Kidney epithelial cell (primary cell): ENCODE measurements around the gene HOXA1. TPM values are rescaled to one million over a fixed set of nuclear protein-coding genes. Genes with fewer than 3 reads are reported as not detected.

Experiments
- DNase-seq: peaks from one replicate; pipeline ENCODE4 v3.0.0-alpha.2; 2010; ENCODE audit warnings: low read depth
- H3K27me3 ChIP-seq: 2 replicates; pipeline ENCODE4 v1.6.0; 2011; ENCODE audit warnings: low read length; ENCODE audit not compliant: control insufficient read depth, insufficient read depth
- H3K36me3 ChIP-seq: 2 replicates; pipeline ENCODE4 v1.5.1; 2011; ENCODE audit warnings: low read length; ENCODE audit not compliant: control insufficient read depth, insufficient read depth
- H3K4me3 ChIP-seq: 2 replicates; pipeline ENCODE4 v1.5.1; 2011; ENCODE audit warnings: low read depth, mild to moderate bottlenecking, control low read depth, low read length
- total RNA-seq: library from RNA; depleted of rRNA; stranded (reverse); fragments of >200 nt; gene quantifications from 2 replicates; pipeline ENCODE4 v1.2.3, GENCODE V29; 2015
- TF ChIP-seq, protein P1 (sequence below): IDR thresholded peaks from 2 replicates; pipeline ENCODE4 v1.5.1; 2011; ENCODE audit warnings: mild to moderate bottlenecking, moderate library complexity, low read length, control low read depth, inconsistent platforms; ENCODE audit not compliant: insufficient read depth, poor library complexity, severe bottlenecking

HOXA1 gene
- total RNA-seq, 1 donor from 2014 or later: 4.3 TPM

DNA sequence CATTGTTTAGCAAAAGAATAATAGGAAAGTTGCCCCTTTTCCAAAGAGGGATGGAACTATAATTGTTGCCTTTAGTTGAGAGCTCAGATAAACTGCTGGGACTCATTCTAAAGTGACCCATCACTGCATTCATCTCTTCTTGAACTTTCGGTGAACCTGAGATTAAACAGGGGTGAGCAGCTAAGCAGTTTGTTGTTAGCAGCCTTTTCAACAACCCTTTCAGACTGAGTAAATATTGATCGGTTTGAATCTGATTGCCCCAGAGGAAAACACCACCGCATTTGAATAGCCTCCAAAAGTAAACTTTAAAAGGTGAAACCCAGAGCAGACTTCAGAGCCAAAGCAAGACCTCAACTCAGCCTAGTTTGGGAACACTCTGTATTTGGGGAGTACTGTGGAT lies 4.7 kb downstream of the HOXA1 start:
- Histone ChIP-seq H3K36me3 (no peaks in the 10 kb centered on the region), H3K27me3 (peaks cover 11% of the 10 kb centered on the region), H3K4me3 (no peak overlapping the region)
- no peak for DNase-seq
- TF ChIP-seq, protein P1, sequence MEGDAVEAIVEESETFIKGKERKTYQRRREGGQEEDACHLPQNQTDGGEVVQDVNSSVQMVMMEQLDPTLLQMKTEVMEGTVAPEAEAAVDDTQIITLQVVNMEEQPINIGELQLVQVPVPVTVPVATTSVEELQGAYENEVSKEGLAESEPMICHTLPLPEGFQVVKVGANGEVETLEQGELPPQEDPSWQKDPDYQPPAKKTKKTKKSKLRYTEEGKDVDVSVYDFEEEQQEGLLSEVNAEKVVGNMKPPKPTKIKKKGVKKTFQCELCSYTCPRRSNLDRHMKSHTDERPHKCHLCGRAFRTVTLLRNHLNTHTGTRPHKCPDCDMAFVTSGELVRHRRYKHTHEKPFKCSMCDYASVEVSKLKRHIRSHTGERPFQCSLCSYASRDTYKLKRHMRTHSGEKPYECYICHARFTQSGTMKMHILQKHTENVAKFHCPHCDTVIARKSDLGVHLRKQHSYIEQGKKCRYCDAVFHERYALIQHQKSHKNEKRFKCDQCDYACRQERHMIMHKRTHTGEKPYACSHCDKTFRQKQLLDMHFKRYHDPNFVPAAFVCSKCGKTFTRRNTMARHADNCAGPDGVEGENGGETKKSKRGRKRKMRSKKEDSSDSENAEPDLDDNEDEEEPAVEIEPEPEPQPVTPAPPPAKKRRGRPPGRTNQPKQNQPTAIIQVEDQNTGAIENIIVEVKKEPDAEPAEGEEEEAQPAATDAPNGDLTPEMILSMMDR: no peak

DNA sequence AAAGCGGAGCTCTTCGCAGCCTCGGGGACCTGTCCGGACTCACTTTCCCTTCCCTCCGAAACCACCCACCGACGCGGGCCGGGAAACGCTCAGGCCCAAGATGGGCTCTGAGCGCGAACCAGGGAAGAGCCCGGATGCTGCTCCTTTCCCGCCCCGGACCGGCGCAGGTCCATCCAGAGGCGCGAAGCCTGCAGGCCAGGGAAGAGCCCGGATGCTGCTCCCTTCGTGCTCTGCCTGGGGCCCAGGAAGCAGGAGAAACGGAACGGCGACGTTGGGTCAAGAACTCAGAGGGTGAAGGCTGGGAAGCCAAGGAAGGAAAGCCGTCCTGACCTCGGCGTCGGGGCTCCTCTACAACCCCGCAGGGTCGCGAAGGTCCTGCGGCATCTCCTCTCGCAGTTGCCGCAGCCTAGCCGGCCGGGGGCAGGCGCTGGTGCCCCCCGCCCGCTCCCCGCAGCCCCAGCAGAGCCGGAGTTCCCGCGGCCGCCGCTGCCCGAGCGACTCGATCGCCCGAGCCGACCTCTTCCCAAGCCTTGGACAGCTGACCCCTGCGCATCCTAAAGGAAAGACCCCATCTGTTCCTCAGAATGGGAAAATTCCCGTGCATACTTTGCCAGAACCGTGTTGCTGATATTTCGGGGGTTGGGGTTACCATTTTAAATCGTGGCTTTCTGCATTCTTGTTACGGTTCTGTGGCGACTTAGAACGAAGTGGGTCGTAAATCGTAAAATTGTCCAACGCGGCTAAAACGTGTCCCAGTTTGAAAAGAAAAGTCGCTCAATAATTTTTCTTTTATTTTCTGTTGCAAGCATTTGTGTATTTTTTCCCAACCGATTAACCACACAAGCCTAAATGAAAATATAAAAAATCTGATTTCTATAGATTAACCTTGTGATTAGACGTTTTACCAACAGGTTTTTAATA lies 7.5 kb downstream of the HOXA1 start:
- peak overlapping the region; percentile 20 for H3K4me3 ChIP-seq
- TF ChIP-seq, protein P1: no peak
- peaks cover 11% of the 10 kb centered on the region for H3K27me3 ChIP-seq
- no peak for DNase-seq
- H3K36me3 ChIP-seq: no peaks in the 10 kb centered on the region

DNA sequence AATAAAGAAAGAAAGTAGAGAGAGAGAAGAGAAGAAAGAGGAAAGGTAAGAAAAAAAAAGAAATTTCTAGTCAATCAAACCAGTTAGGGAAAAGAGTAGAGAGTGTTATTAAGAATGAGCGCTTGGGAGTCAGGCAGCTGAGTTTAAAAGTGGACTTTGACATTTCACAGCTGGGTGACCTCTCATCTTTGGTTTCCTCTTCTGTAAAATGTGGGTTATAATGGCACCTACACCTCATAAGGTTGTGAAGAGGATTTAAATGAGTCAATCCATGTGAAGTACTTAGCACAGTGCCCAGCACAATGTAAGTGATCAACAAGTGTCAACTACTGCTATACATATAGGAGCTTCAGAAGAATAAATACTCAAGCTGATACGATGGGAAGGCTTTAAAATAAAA lies 12.2 kb downstream of the HOXA1 start:
- TF ChIP-seq, protein P1: no peak
- Histone ChIP-seq H3K36me3 (no peaks in the 10 kb centered on the region), H3K27me3 (peaks cover 11% of the 10 kb centered on the region), H3K4me3 (no peak overlapping the region)
- DNase-seq: no peak

DNA sequence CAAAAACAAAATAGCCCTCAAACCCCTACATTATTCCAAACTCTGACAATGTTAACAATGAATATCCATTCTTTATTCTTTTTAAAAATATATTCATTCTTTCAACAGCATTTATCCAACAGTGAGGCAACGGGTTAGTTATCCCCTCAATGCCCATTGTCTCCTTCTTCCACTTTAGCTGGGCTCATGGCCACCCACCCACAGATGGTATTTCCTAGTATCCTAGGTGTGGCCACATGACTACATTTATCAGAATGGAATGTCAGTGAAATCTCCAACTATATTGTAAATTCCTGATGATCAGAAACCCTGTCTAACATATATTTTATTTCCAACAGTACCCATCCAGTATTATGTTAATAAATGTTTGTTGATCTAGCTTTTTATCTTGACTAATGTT lies 13.6 kb downstream of the HOXA1 start:
- TF ChIP-seq, protein P1: no peak
- Histone ChIP-seq H3K4me3 (no peak overlapping the region), H3K36me3 (no peaks in the 10 kb centered on the region), H3K27me3 (no peaks in the 10 kb centered on the region)
- no peak for DNase-seq

DNA sequence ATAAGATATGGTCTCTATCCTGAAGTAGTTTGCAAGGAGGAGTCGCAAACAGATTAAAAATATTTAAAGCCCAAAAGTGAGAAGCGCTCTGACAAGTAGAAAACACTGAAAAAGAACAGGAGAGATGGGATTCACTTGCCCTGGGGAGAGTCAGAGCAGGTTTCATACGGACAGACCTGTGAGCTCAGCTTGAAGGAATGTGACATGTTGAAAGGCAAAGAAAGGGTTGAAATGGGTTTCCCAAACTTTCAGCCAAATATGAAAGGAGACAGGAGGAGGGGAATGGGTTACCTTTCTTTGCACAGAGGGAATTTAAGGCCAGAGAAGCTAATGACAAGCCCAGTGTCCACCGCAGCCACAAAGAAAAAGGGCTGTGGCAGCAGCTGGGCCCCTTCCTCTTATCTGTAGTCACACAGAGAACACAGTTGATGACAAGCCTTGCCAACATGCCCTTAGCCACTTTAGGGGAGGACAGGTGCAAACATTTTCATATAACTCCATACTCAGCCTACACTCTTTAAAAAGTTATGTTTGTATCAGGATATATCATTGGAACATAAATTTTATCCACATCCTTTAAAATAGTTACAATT lies 14.9 kb downstream of the HOXA1 start:
- H3K4me3 ChIP-seq: no peak overlapping the region

More for the DNA sequence above, 14.9 kb downstream of the HOXA1 start:
- Histone ChIP-seq H3K27me3 (no peaks in the 10 kb centered on the region), H3K36me3 (no peaks in the 10 kb centered on the region)
- no peak for DNase-seq
- TF ChIP-seq, protein P1: no peak
